ENCODE data around the gene GCN1. TPM values are rescaled to one million over a fixed set of nuclear protein-coding genes. Genes with fewer than 3 reads are reported as not detected.

GCN1 gene
- total and polyA plus RNA-seq, 2 donors (not counting 3 experiments of a cell fraction or from before 2014, with no cell fraction given), result 30.1 to 101 TPM

GRCh38 chr12:120148011-120148410 is 46.5 kb downstream of the GCN1 start:
- BruUV-seq (replicated peaks), result no TSS peak
- no peak for TF ChIP-seq GATA2 (IDR thresholded peaks at IDR 0.05; ENCODE audit: insufficient read depth, insufficient read length, low read depth, low read length)
- TF ChIP-seq POLR2AphosphoS5 (IDR thresholded peaks at IDR 0.05; ENCODE audit: insufficient read depth, low read depth, low read length), result no peak
- no peak for TF ChIP-seq EZH2 (IDR thresholded peaks at IDR 0.05; ENCODE audit: borderline replicate concordance, low read depth, low read length, severe bottlenecking)
- no peak for TF ChIP-seq MYC (IDR thresholded peaks at IDR 0.05; ENCODE audit: low read depth, low read length)
- no peak for TF ChIP-seq CTCF (IDR thresholded peaks at IDR 0.05; ENCODE audit: extremely low read depth in 1 of 2, insufficient read depth in 1 of 2, low read depth in 1 of 2, low read length in 2 of 2)
- TF ChIP-seq POLR2A (IDR thresholded peaks at IDR 0.05; ENCODE audit: low read depth, low read length), result no peak
- TF ChIP-seq MAX (IDR thresholded peaks at IDR 0.05; ENCODE audit: insufficient read depth, insufficient read length), result no peak
- TF ChIP-seq JUN (IDR thresholded peaks at IDR 0.05; ENCODE audit: borderline replicate concordance, insufficient read depth, insufficient read length, low read depth), result no peak
- no peak for TF ChIP-seq FOS (IDR thresholded peaks at IDR 0.05; ENCODE audit: borderline replicate concordance, insufficient read depth, low read length)
- no peaks in the 10 kb centered on the region for H3K9me3 ChIP-seq (replicated peaks; ENCODE audit: control insufficient read depth, insufficient read depth, low read length)
- no peaks in the 10 kb centered on the region for H3K9me1 ChIP-seq (replicated peaks; ENCODE audit: control insufficient read depth, extremely low read depth, insufficient read depth, low read length)
- no peak for DNase-seq (ENCODE audit: low read depth, low spot score)
- CTCF ChIA-PET, result interaction anchor here (1.1 to 1.2 kb wide), 2 partner anchors 12 to 20 kb away, joined by 3 to 4 read pairs; no protein-coding TSS in a partner anchor
- H3K79me2 ChIP-seq (ENCODE audit: control insufficient read depth, insufficient read depth, low read length), result no peaks in the 10 kb centered on the region
- H2AFZ ChIP-seq (ENCODE audit: low read depth, low read length), result no peak overlapping the region
- intact Hi-C loops (cut with micrococcal nuclease), result no loop called here
- H3K36me3 ChIP-seq (ENCODE audit: control insufficient read depth in 2 of 2, extremely low read depth in 1 of 2, insufficient read depth in 2 of 2, low read length in 2 of 2), result peaks cover 21 to 55% of the 10 kb centered on the region in 2 experiments
- FAIRE-seq, result no peak
- dilution Hi-C loops (cut with MboI; ENCODE audit: extremely low pct_ligation_motif_present, low sequenced_read_pairs), result no loop called here
- H3K9ac ChIP-seq (replicated peaks; ENCODE audit: extremely low read depth, insufficient read depth, low read length), result no peak overlapping the region
- POLR2A ChIA-PET, result no interaction called here
- no peaks in the 10 kb centered on the region for H3K27me3 ChIP-seq (ENCODE audit: control insufficient read depth in 2 of 2, insufficient read depth in 2 of 2, low read length in 2 of 2)
- no peak overlapping the region for H3K27ac ChIP-seq (ENCODE audit: insufficient read depth, low read depth, low read length)
- no peak overlapping the region for H3K4me3 ChIP-seq (replicated peaks in 1 of 3; ENCODE audit: insufficient read depth in 1 of 3, low read depth in 1 of 3, low read length in 3 of 3)
- H3K4me1 ChIP-seq (ENCODE audit: control insufficient read depth, extremely low read depth, insufficient read depth, low read length), result no peaks in the 10 kb centered on the region
- H3K4me2 ChIP-seq (ENCODE audit: insufficient read depth, low read length), result no peak overlapping the region
- H4K20me1 ChIP-seq (replicated peaks; ENCODE audit: control insufficient read depth, extremely low read depth, insufficient read depth, low read length), result no peaks in the 10 kb centered on the region

Measured in endothelial cell of umbilical vein (primary cell).